Glomerular endothelial cell (primary cell): Measurements from ENCODE around the gene MUSK. TPM values are rescaled to one million over a fixed set of nuclear protein-coding genes. Genes with fewer than 3 reads are reported as not detected.

Experiments
- DNase-seq: peaks from one replicate; pipeline ENCODE4 v3.0.0-alpha.2; 2011; ENCODE audit warnings: low read depth, low spot score; ENCODE audit errors: extremely low read depth
- total RNA-seq: library from RNA; depleted of rRNA; stranded (reverse); fragments of >200 nt; gene quantifications from 2 replicates; pipeline ENCODE4 v1.2.3, GENCODE V29; 2015

MUSK gene
- total RNA-seq, 1 donor from 2014 or later = not detected

DNA sequence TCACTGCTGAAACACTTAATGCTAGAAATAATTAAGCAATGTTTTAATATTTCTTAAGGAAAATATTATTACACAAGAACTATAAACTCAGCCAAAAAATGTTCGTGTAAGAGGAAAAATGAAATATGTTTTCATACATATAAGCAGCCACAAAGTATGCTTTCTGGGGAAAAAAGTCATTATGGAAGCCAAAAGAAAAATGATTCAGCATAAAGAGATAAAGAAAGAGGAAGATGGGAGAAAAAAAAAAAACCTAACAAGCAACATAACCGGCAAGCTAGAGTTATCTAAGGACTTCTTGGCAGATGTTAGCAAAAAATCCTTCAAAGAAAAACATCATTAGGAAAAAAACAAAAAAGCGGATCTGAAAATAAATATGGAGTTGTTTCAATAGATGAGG lies 179.1 kb downstream of the MUSK start:
- no peak for DNase-seq

DNA sequence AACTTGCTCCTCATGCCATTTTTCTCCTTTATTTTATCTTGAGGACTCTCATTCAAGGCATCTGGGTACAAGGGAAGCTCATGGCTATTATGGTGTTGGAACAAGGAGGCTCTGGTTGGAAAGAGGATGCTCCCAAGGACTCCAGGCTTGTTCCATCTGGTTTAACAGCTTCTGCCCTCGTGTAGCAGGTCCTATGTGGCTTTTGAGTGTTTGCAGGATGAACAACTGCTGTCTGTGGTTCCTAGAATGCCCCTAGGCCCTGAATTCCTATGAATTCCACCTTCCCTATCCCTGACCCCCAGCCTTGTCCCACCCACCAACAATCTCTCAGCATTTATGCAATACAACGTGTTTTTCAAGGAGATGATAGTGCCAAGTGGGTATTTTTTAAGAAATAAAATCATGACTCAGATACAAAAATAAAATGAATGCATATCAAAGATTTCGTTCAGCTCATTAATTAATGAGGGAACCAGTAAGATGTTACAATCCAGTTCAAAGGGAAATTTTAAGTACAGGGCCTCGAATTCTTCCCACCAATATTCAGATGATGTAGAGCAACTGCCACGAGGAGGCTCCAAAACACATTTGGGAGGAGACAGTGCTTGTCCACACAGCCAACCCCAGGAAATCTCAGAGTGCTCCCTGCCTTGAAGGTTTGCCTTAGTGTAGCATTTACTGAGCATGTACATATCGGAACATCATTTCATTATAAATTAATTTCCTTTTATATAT lies 182.0 kb downstream of the MUSK start:
- no peak for DNase-seq

Other genes with a start within 250 kb of the MUSK start
- gene SVEP1, start 89.0 kb upstream of the MUSK start, total RNA-seq = 0.05 and 0.06 TPM in 2 replicates